Body of pancreas (tissue), 4 donors: Measurements from ENCODE around the gene SSR1. TPM values are rescaled to one million over a fixed set of nuclear protein-coding genes. Genes with fewer than 3 reads are reported as not detected.
A peak's percentile ranks its signal among the peaks of the same experiment; 100 is the strongest.

Experiments
- ATAC-seq: fragments of 150-250 bp; one replicate; pipeline ENCODE4 v1.9.1; 2016
- DNase-seq, 4 donors: peaks; one replicate each; pipeline ENCODE4 v3.0.0-alpha.2; 2019
- H3K27ac ChIP-seq, 4 donors: fragments of 200-600 bp; sonication (generic); 1 replicate in 3 of 4; 2 replicates in 1 of 4; pipeline versions ENCODE4 v1.5.1 to v1.6.1; 2016 to 2019; ENCODE audit warnings: mild to moderate bottlenecking in 1 of 4, mixed read lengths in 1 of 4, moderate library complexity in 1 of 4
- H3K27me3 ChIP-seq, 2 donors: fragments of 200-600 bp; sonication (generic); one replicate each; pipeline ENCODE4 v1.6.0; 2016; ENCODE audit warnings: mild to moderate bottlenecking in 1 of 2
- H3K36me3 ChIP-seq, 2 donors: fragments of 200-600 bp; sonication (generic); replicated peaks in 1 of 2; 2 replicates each; pipeline ENCODE4 v1.5.1; 2016; ENCODE audit warnings: low read depth in 2 of 2; ENCODE audit not compliant: insufficient read depth in 1 of 2
- H3K4me1 ChIP-seq: fragments of 200-600 bp; sonication (generic); one replicate; pipeline ENCODE4 v1.6.0; 2016
- H3K4me3 ChIP-seq, 2 donors: fragments of 200-600 bp; sonication (generic); 1 replicate in 1 of 2; 2 replicates in 1 of 2; pipeline ENCODE4 v1.5.1; 2016 to 2019
- H3K9me3 ChIP-seq, 3 donors: fragments of 200-600 bp; sonication (generic); 1 replicate in 2 of 3; 2 replicates in 1 of 3; pipeline ENCODE4 v1.5.1; 2016
- POLR2A ChIP-seq, 3 donors: fragments of 450-650 bp; IDR thresholded peaks; one replicate each; pipeline ENCODE4 v1.6.1; 2016; ENCODE audit warnings: antibody characterized with exemption in 3 of 3, mild to moderate bottlenecking in 2 of 3
- WGBS, 2 donors: methylation state at CpG; one replicate each; pipeline ENCODE4 v1.1.5; 2017; 5-methylcytosine and 5-hydroxymethylcytosine counted together
- intact Hi-C: fragments of 100-400 bp; cut with DNase I; formaldehyde crosslinking; loops from one replicate; pipeline ENCODE4 v1.15.1; 2023
- total RNA-seq, 2 donors: library from RNA; depleted of rRNA; stranded (reverse); fragments of >200 nt; gene quantifications; one replicate each; pipeline ENCODE4 v1.1.0, GENCODE V29; 2016
- TF ChIP-seq, protein P1 (sequence below), 7 experiments: fragments of 450-650 bp in 4 of 7; fragments of 200-600 bp in 3 of 7; sonication (generic) in 3 of 7; IDR thresholded peaks; one replicate each; pipeline ENCODE4 v1.5.1; 2016 to 2019; ENCODE audit warnings: antibody characterized with exemption in 7 of 7

Gene SSR1
- total RNA-seq, 2 donors from 2014 or later, result 50.1 TPM

DNA sequence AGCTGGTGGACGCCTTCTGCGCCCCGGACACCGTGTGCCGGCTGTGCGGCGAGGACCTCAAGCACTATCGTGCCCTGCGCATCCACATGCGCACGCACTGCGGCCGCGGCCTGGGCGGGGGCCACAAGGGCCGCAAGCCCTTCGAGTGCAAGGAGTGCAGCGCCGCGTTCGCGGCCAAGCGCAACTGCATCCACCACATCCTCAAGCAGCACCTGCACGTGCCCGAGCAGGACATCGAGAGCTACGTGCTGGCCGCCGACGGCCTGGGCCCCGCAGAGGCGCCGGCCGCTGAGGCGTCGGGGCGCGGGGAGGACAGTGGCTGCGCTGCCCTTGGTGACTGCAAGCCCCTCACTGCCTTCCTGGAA lies 82.7 kb downstream of the SSR1 start:
- 97 to 98% methylated on average over 34 to 35 of the region's 39 CpGs for WGBS, 2 donors
- H3K4me3 ChIP-seq, result no peak overlapping the region
- intact Hi-C loops, result no loop called here
- no peaks in the 10 kb centered on the region for H3K9me3 ChIP-seq
- ATAC-seq (no peak), DNase-seq (no peak)
- peaks cover 18% of the 10 kb centered on the region for H3K4me1 ChIP-seq
- no peak for TF ChIP-seq POLR2A (IDR thresholded peaks at IDR 0.05)
- TF ChIP-seq, protein P1, sequence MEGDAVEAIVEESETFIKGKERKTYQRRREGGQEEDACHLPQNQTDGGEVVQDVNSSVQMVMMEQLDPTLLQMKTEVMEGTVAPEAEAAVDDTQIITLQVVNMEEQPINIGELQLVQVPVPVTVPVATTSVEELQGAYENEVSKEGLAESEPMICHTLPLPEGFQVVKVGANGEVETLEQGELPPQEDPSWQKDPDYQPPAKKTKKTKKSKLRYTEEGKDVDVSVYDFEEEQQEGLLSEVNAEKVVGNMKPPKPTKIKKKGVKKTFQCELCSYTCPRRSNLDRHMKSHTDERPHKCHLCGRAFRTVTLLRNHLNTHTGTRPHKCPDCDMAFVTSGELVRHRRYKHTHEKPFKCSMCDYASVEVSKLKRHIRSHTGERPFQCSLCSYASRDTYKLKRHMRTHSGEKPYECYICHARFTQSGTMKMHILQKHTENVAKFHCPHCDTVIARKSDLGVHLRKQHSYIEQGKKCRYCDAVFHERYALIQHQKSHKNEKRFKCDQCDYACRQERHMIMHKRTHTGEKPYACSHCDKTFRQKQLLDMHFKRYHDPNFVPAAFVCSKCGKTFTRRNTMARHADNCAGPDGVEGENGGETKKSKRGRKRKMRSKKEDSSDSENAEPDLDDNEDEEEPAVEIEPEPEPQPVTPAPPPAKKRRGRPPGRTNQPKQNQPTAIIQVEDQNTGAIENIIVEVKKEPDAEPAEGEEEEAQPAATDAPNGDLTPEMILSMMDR (IDR thresholded peaks at IDR 0.05), result no peak
- H3K27me3 ChIP-seq, result no peaks in the 10 kb centered on the region
- H3K27ac ChIP-seq, result no peak overlapping the region
- H3K36me3 ChIP-seq, result peaks cover 19 to 24% of the 10 kb centered on the region in 2 donors

DNA sequence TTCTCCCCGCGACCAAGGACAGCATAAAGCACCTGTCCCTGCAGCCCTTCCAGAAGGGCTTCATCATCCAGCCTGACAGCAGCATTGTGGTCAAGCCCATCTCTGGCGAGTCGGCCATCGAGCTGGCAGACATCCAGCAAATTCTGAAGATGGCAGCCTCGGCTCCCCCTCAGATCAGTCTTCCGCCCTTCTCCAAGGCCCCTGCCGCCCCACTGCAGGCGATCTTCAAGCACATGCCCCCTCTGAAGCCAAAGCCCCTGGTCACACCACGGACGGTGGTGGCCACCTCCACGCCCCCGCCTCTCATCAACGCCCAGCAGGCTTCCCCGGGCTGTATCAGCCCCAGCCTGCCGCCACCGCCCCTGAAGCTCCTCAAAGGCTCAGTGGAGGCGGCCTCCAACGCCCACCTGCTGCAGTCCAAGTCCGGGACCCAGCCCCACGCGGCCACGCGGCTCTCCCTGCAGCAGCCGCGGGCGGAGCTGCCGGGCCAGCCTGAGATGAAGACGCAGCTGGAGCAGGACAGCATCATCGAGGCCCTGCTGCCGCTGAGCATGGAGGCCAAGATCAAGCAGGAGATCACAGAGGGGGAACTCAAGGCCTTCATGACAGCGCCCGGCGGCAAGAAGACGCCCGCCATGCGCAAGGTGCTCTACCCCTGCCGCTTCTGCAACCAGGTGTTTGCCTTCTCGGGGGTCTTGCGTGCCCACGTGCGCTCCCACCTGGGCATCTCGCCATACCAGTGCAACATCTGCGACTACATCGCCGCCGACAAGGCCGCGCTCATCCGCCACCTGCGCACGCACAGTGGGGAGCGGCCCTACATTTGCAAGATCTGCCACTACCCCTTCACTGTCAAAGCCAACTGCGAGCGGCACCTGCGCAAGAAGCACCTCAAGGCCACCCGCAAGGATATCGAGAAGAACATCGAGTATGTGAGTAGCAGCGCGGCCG lies 83.3 kb downstream of the SSR1 start:
- intact Hi-C loops, result no loop called here
- H3K27me3 ChIP-seq, result no peaks in the 10 kb centered on the region
- DNase-seq (no peak), ATAC-seq (no peak)
- no peaks in the 10 kb centered on the region for H3K9me3 ChIP-seq
- peaks cover 19 to 24% of the 10 kb centered on the region in 2 donors for H3K36me3 ChIP-seq
- H3K27ac ChIP-seq, result no peak overlapping the region
- H3K4me3 ChIP-seq, result no peak overlapping the region
- H3K4me1 ChIP-seq, result peaks cover 16% of the 10 kb centered on the region
- TF ChIP-seq, protein P1 (IDR thresholded peaks at IDR 0.05), result no peak
- TF ChIP-seq POLR2A (IDR thresholded peaks at IDR 0.05), result no peak
- WGBS, 2 donors, result 95% methylated on average over 49 to 62 of the region's 62 CpGs

DNA sequence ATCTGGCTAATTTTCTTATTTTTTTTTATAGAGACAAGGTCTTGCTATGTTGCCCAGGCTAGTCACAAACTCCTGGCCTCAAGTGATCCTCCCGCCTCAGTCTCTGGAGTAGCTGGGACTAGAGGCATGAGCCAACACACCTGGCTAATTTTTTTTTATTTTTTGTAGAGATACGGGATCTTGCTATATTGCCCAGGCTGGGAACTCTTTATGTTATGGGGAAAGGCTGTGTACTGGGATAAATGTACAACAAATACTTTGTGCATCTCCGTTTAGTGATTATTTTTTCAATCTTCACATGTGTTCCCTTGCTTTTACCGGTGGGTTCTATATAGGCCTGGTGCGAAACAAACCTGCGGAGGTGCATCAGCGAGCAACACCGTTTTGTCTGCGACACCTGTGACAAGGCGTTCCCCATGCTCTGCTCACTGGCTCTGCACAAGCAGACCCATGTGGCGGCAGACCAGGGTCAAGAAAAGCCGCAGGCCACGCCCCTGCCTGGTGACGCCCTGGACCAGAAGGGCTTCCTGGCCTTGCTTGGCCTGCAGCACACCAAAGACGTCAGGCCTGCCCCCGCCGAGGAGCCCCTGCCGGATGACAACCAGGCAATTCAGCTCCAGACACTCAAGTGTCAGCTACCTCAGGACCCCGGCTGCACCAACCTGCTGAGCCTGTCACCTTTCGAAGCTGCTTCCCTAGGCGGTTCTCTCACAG lies 84.2 kb downstream of the SSR1 start:
- peaks cover 13% of the 10 kb centered on the region for H3K4me1 ChIP-seq
- TF ChIP-seq POLR2A (IDR thresholded peaks at IDR 0.05), result no peak
- TF ChIP-seq, protein P1 (IDR thresholded peaks at IDR 0.05), result no peak
- ATAC-seq, result no peak
- H3K9me3 ChIP-seq, result no peaks in the 10 kb centered on the region
- H3K4me3 ChIP-seq, result no peak overlapping the region
- DNase-seq, result no peak
- H3K27me3 ChIP-seq, result no peaks in the 10 kb centered on the region
- H3K36me3 ChIP-seq, result peaks cover 19 to 24% of the 10 kb centered on the region in 2 donors
- intact Hi-C loops, result no loop called here
- no peak overlapping the region for H3K27ac ChIP-seq
- 94 to 95% methylated on average over 11 to 21 of the region's 21 CpGs for WGBS, 2 donors

DNA sequence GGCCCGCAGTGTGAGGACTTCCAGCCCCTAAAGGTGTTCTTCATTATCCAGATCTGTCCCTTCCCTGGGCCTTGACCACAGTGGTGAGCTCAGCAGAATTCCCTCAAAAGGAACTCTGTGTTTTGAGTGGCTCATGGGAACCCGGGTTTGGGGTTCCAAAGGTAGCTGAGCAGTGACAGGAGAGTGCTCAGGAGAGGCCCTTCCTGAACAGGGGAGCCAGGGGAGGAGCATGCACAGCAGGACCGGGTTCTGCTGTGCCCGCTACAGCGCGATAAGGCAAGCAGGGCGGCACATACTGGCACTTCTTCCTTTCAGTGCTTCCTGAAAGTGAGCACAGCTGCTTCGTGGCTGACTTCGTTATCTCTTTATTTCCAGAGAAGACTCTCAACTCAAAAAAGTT lies 88.3 kb downstream of the SSR1 start:
- Histone ChIP-seq H3K9me3 (no peaks in the 10 kb centered on the region), H3K36me3 (peaks cover 0 to 14% of the 10 kb centered on the region in 2 donors), H3K27me3 (no peaks in the 10 kb centered on the region), H3K4me3 (no peak overlapping the region), H3K4me1 (peaks cover 49% of the 10 kb centered on the region), H3K27ac (peak overlapping the region in 3 of 4 donors; percentile 65 to 70 (median 67))
- peak in 1 of 4 donors; percentile 13 for DNase-seq
- WGBS, 2 donors, result 38 to 60% methylated on average over 4 to 9 of the region's 9 CpGs
- TF ChIP-seq POLR2A (IDR thresholded peaks at IDR 0.05), result no peak
- TF ChIP-seq, protein P1 (IDR thresholded peaks at IDR 0.05), result no peak
- intact Hi-C loops, result no loop called here
- ATAC-seq, result no peak
